GM23338 (cell line): ENCODE measurements around the gene GSTK1. TPM values are rescaled to one million over a fixed set of nuclear protein-coding genes. Genes with fewer than 3 reads are reported as not detected.
"Not testable (repeated sequence)": the region's sequence is repeated elsewhere in the genome, so short reads cannot be mapped to it uniquely, and the experiment has no call there.

Experiments used
- ATAC-seq: fragments of 200-7000 bp; cut with Tn5 transposase; 3 replicates; pipeline ENCODE4 v1.9.1; 2020
- DNase-seq: peaks from one replicate; pipeline ENCODE4 v3.0.0-alpha.2; 2015; ENCODE audit warnings: low spot score
- H2AFZ ChIP-seq: fragments of 200-600 bp; sonication (generic); 2 replicates; pipeline ENCODE4 v1.8.0; 2016; ENCODE audit warnings: antibody characterized with exemption, mild to moderate bottlenecking, moderate library complexity
- H3F3A ChIP-seq: fragments of 200-600 bp; sonication (generic); replicated peaks from 2 replicates; pipeline ENCODE4 v1.8.0; 2017; ENCODE audit warnings: antibody characterized with exemption, mixed run types, low read depth
- H3K27ac ChIP-seq: fragments of 200-600 bp; sonication (generic); 2 replicates; pipeline ENCODE4 v1.6.1; 2016; ENCODE audit warnings: low read depth
- H3K27me3 ChIP-seq: fragments of 200-600 bp; sonication (generic); 2 replicates; pipeline ENCODE4 v1.8.0; 2016; ENCODE audit warnings: mild to moderate bottlenecking, mixed run types, moderate library complexity; ENCODE audit not compliant: insufficient read depth
- H3K36me3 ChIP-seq: fragments of 200-600 bp; sonication (generic); 2 replicates; pipeline ENCODE4 v1.8.0; 2016; ENCODE audit warnings: mild to moderate bottlenecking; ENCODE audit not compliant: insufficient read depth
- H3K4me1 ChIP-seq: fragments of 200-600 bp; sonication (generic); 2 replicates; pipeline ENCODE4 v1.8.0; 2016; ENCODE audit warnings: mild to moderate bottlenecking, moderate library complexity; ENCODE audit not compliant: insufficient read depth
- H3K4me2 ChIP-seq: fragments of 200-600 bp; sonication (generic); 2 replicates; pipeline ENCODE4 v1.7.1; 2017; ENCODE audit warnings: mixed run types
- H3K4me3 ChIP-seq: fragments of 200-600 bp; sonication (generic); 2 replicates; pipeline ENCODE4 v1.6.1; 2016; ENCODE audit warnings: mixed run types
- H3K79me2 ChIP-seq: fragments of 200-600 bp; sonication (generic); replicated peaks from 2 replicates; pipeline ENCODE4 v1.8.0; 2017; ENCODE audit warnings: mild to moderate bottlenecking; ENCODE audit not compliant: insufficient read depth
- H3K9me2 ChIP-seq: fragments of 200-600 bp; sonication (generic); 2 replicates; pipeline ENCODE4 v1.8.0; 2017; ENCODE audit not compliant: insufficient read depth
- H4K20me1 ChIP-seq: fragments of 200-600 bp; sonication (generic); replicated peaks from 2 replicates; pipeline ENCODE4 v1.8.0; 2017; ENCODE audit warnings: mild to moderate bottlenecking; ENCODE audit not compliant: insufficient read depth
- H3K27ac Mint-ChIP-seq: 2 replicates; pipeline ENCODE4 v1.8.0; 2020; ENCODE audit warnings: inconsistent platforms, mild to moderate bottlenecking, moderate library complexity, mixed read lengths
- H3K27me3 Mint-ChIP-seq: 3 replicates; pipeline ENCODE4 v1.8.0; 2022; ENCODE audit warnings: low read depth, mild to moderate bottlenecking, moderate library complexity, mixed read lengths, inconsistent platforms; ENCODE audit not compliant: insufficient read depth, poor library complexity
- H3K36me3 Mint-ChIP-seq: 3 replicates; pipeline ENCODE4 v1.8.0; 2021; ENCODE audit warnings: low read depth, mild to moderate bottlenecking, inconsistent platforms, moderate library complexity, mixed read lengths
- H3K4me1 Mint-ChIP-seq: 3 replicates; pipeline ENCODE4 v1.8.0; 2020; ENCODE audit warnings: mild to moderate bottlenecking, inconsistent platforms, mixed read lengths
- H3K4me3 Mint-ChIP-seq: 3 replicates; pipeline ENCODE4 v1.8.0; 2021; ENCODE audit warnings: moderate library complexity, mild to moderate bottlenecking, inconsistent platforms, mixed read lengths
- H3K9me3 Mint-ChIP-seq: 3 replicates; pipeline ENCODE4 v1.8.0; 2020; ENCODE audit warnings: moderate library complexity, mild to moderate bottlenecking, inconsistent platforms, mixed read lengths
- EZH2 ChIP-seq: fragments of 200-600 bp; sonication (generic); IDR thresholded peaks from one replicate; pipeline ENCODE4 v1.8.0; 2017; ENCODE audit warnings: antibody characterized with exemption, mild to moderate bottlenecking, low read depth; ENCODE audit not compliant: unreplicated experiment
- POLR2AphosphoS5 ChIP-seq: IDR thresholded peaks from 2 replicates; pipeline ENCODE4 v1.6.1; 2016; ENCODE audit warnings: antibody characterized with exemption, low read depth
- long read RNA-seq: library from polyadenylated mRNA; unstranded; transcript quantifications from one replicate; pipeline ENCODE4 v2.0.0, GENCODE V29; 2020; ENCODE audit not compliant: unreplicated experiment
- polyA plus RNA-seq: library from polyadenylated mRNA; unstranded; fragments of >200 nt; fragmentation: Nextera tagmentation; extraction: Ambion mirVana; gene quantifications from 2 replicates; pipeline ENCODE4 v1.2.1, GENCODE V29; 2016
- total RNA-seq: library from RNA; depleted of rRNA; stranded (reverse); fragments of >200 nt; shearing (Covaris generic); gene quantifications from 2 replicates; pipeline ENCODE4 v1.2.3, GENCODE V29; 2014; rRNA removed
- TF ChIP-seq, protein P1 (sequence below): IDR thresholded peaks from 2 replicates; pipeline ENCODE4 v1.6.1; 2016; ENCODE audit warnings: antibody characterized with exemption
- TF ChIP-seq, protein P2 (sequence below), 2 experiments: fragments of 200-600 bp in 1 of 2; sonication (generic) in 1 of 2; conservative IDR thresholded peaks; 2 replicates each; pipeline versions ENCODE4 v1.5.1 to v1.6.1; 2016 to 2017; ENCODE audit warnings: antibody characterized with exemption in 2 of 2, low read depth in 2 of 2, mild to moderate bottlenecking in 2 of 2, moderate library complexity in 1 of 2

GSTK1 gene
- total RNA-seq (26.4 and 27.3 TPM in 2 replicates), polyA plus RNA-seq (26.3 and 27.5 TPM in 2 replicates)
- long read RNA-seq, transcript GSTK1-201 (8 exons, 1,044 nt), result major isoform, 21 of 32 reads
- long read RNA-seq, partial matches to known transcripts, result 2 of 32 reads
- long read RNA-seq, other reads (novel, unspliced or antisense), result 5 of 32 reads

DNA sequence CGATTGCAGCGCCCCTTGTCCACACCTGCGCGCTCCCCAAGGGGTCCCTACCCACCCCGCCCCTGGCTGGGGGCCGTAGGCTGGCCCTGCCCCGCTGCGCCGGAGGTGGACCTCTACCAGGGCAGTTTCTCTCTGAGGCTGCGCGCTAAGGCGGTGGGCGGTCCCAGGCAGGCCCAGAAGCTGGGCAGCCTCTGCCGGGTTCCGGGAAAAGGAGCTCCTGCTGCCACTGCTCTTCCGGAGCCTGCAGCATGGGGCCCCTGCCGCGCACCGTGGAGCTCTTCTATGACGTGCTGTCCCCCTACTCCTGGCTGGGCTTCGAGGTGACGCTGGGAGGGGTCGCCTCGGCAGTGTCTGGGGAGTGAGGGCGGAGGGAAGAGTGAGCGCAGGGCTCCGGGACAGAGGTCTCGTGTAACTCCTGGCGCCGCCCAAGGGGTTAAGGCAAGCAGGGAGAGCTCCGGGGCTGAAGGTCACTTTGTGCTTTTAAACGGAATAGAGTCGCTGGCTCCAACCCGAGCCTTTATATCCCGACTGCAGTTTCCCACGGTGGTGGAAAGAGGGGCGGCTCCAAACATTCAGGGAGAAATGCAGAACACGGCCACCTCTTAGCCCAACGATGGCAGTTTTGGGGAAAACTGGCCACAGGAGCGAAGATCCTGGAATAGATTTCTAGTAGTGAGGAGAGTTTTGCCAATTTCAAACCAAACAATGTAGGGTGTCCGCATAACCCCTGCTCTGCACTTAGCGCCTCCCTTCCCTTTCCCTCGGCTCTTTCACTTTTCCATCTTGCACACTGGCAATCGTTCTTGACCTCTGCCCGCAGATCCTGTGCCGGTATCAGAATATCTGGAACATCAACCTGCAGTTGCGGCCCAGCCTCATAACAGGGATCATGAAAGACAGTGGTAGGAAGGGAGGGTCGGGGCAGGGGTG lies at the start of gene GSTK1:
GSTK1 (plus strand) TSS at position 176 of the 930 bp plus-strand sequence; CDS start at position 249, 73 bp downstream.
- DNase-seq (peak; percentile 87), ATAC-seq (peak; percentile 98)
- no peaks in the 10 kb centered on the region for H4K20me1 ChIP-seq
- Mint-ChIP-seq H3K36me3 (peaks cover 3% of the 10 kb centered on the region; the same call in 2 of the 3 replicates), H3K4me1 (peaks cover 4% of the 10 kb centered on the region), H3K9me3 (no peaks in the 10 kb centered on the region), H3K4me3 (peak within 1 kb of the TSS; percentile 90), H3K27ac (no peak within 1 kb of the TSS), H3K27me3 (peaks cover 9% of the 10 kb centered on the region)
- TF ChIP-seq EZH2 (no peak), POLR2AphosphoS5 (peak; percentile 93)
- TF ChIP-seq, protein P1, sequence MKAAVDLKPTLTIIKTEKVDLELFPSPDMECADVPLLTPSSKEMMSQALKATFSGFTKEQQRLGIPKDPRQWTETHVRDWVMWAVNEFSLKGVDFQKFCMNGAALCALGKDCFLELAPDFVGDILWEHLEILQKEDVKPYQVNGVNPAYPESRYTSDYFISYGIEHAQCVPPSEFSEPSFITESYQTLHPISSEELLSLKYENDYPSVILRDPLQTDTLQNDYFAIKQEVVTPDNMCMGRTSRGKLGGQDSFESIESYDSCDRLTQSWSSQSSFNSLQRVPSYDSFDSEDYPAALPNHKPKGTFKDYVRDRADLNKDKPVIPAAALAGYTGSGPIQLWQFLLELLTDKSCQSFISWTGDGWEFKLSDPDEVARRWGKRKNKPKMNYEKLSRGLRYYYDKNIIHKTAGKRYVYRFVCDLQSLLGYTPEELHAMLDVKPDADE, result peak; percentile 43; the same call in 1 of the 2 replicates
- peak within 1 kb of the TSS; percentile 97 for H3K4me2 ChIP-seq
- no peak within 1 kb of the TSS for H3K27ac ChIP-seq
- H3K4me3 ChIP-seq, result peak within 1 kb of the TSS; percentile 89
- H3K4me1 ChIP-seq, result peaks cover 4% of the 10 kb centered on the region; the same call in 1 of the 2 replicates
- H2AFZ ChIP-seq, result peak within 1 kb of the TSS; percentile 90
- 0 out of 2 replicates have a peak, but pooled peaks cover 7% of the 10 kb centered on the region for H3K27me3 ChIP-seq
- H3K9me2 ChIP-seq, result 0 out of 2 replicates have a peak, but pooled peaks cover 4% of the 10 kb centered on the region
- no peaks in the 10 kb centered on the region; the same call in 1 of the 2 replicates for H3K36me3 ChIP-seq
- peaks cover 3% of the 10 kb centered on the region; the same call in 1 of the 2 replicates for H3F3A ChIP-seq
- no peaks in the 10 kb centered on the region for H3K79me2 ChIP-seq

DNA sequence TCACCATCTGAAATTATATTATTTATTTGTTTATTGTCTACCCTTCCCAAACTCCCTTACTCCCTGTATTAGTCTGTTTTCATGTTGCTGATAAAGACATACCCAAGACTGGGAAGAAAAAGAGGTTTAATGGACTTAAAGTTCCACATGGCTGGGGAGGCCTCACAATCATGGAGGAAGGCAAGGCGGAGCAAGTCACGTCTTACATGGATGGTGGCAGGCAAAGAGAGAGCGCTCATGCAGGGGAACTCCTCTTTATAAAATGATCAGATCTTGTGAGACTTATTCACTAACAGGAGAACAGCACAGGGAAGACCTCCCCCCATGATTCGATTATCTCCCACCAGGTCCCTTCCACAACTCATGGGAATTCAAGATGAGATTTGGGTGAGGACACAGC lies 49.8 kb upstream of the GSTK1 start:
- not testable (repeated sequence) for H3K4me3 Mint-ChIP-seq, H3K9me3 Mint-ChIP-seq, H3F3A ChIP-seq, H3K36me3 ChIP-seq, H3K9me2 ChIP-seq, H3K27ac Mint-ChIP-seq, H3K79me2 ChIP-seq, DNase-seq, H3K27me3 Mint-ChIP-seq, H3K27ac ChIP-seq, H3K4me1 ChIP-seq, H3K36me3 Mint-ChIP-seq, H3K4me1 Mint-ChIP-seq, H2AFZ ChIP-seq, H3K4me2 ChIP-seq, H3K27me3 ChIP-seq, H3K4me3 ChIP-seq, ATAC-seq, H4K20me1 ChIP-seq

DNA sequence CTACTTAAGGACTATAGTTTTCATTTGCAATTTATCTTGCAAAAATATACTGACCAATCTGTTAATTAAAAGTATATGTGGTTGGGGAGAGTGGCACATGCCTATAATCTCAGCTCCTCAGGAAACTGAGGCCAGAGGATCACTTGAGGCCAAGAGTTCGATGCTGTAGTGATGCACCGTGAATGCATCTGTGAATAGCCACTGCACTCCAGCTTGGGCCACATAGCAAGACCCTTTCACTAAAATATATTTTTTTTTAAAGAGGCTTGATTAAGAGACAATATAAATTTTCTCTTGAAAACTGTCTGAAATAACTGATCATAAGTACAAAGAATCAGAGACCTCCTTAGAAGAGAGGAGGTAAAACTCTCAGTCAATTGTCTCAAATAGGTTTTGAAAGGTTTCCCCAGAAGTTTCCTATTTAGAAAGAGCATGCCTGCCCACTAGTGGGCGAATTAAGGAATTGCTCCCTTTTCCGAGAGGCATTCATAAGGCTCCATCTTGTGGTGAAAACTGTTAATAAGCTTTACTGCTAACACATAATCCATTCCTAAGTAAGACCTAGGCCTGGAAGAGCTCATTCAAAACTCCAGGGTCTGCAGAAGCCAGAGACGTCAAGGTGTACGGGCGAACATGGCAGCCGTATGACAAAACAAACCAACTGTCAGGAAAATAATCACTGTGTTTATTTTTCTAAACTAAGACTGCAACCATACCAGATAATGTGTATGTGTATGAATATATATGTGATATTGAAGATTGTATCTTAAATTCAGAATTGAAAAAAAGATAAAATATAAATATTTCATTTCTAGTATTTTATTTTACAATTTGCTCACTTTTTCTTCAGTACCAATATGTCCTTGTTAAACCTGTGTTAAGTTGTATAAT lies 48.2 kb upstream of the GSTK1 start:
- no peaks in the 10 kb centered on the region for H3K4me1 ChIP-seq
- Mint-ChIP-seq H3K36me3 (no peaks in the 10 kb centered on the region; the same call in 2 of the 3 replicates), H3K9me3 (no peaks in the 10 kb centered on the region; the same call in 2 of the 3 replicates), H3K4me1 (no peaks in the 10 kb centered on the region), H3K27me3 (no peaks in the 10 kb centered on the region), H3K27ac (no peak overlapping the region), H3K4me3 (no peak overlapping the region)
- H3K4me2 ChIP-seq, result no peak overlapping the region
- no peak overlapping the region for H3K4me3 ChIP-seq
- H2AFZ ChIP-seq, result no peak overlapping the region
- H3K36me3 ChIP-seq, result no peaks in the 10 kb centered on the region
- H3K27me3 ChIP-seq, result no peaks in the 10 kb centered on the region
- no peaks in the 10 kb centered on the region for H3F3A ChIP-seq
- DNase-seq (peak; percentile 95), ATAC-seq (peak; percentile 94)
- no peaks in the 10 kb centered on the region for H3K79me2 ChIP-seq
- no peak overlapping the region for H3K27ac ChIP-seq
- H3K9me2 ChIP-seq, result no peaks in the 10 kb centered on the region
- H4K20me1 ChIP-seq, result no peaks in the 10 kb centered on the region
- TF ChIP-seq, protein P2, sequence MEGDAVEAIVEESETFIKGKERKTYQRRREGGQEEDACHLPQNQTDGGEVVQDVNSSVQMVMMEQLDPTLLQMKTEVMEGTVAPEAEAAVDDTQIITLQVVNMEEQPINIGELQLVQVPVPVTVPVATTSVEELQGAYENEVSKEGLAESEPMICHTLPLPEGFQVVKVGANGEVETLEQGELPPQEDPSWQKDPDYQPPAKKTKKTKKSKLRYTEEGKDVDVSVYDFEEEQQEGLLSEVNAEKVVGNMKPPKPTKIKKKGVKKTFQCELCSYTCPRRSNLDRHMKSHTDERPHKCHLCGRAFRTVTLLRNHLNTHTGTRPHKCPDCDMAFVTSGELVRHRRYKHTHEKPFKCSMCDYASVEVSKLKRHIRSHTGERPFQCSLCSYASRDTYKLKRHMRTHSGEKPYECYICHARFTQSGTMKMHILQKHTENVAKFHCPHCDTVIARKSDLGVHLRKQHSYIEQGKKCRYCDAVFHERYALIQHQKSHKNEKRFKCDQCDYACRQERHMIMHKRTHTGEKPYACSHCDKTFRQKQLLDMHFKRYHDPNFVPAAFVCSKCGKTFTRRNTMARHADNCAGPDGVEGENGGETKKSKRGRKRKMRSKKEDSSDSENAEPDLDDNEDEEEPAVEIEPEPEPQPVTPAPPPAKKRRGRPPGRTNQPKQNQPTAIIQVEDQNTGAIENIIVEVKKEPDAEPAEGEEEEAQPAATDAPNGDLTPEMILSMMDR (conservative IDR thresholded peaks at IDR 0.05; ENCODE audit: low read depth in 2 of 2), result peak; percentile 100
